GM18951 (cell line): ENCODE measurements around the gene RAB11FIP4.

ENCODE experiments used
- POLR2A ChIP-seq: IDR thresholded peaks from 4 replicates; pipeline ENCODE4 v1.6.1; 2011; ENCODE audit warnings: mild to moderate bottlenecking; ENCODE audit not compliant: insufficient read length, insufficient read depth; ENCODE audit errors: extremely low read depth
- in situ Hi-C: fragments of 300-500 bp; cut with MboI; formaldehyde crosslinking; loops from one replicate; pipeline ENCODE4 v1.12.0; 2022; ENCODE audit warnings: low sequenced_read_pairs, mixed read lengths, inconsistent platforms; ENCODE audit not compliant: unreplicated experiment

RAB11FIP4 gene

DNA sequence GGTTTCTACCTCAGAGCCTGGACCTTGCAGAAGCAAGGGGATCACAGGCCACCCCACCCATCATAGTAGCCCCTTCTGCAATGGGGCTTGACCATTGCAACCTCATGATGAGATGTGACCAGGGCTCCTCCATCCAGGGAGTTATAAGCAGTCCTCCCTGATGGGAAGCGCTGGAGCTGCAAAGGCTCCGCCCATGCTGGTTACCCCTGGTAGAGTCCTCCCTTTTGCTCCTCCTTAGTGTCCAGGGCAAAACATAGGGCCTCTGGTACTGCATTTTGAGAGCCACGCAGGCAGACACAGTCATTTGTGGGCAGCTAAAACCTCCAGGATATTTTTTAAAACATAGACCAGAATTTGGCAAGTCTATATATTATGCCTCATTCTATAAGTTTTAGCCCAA, 161.1 kb downstream of the RAB11FIP4 start:
- no peak for TF ChIP-seq POLR2A

DNA sequence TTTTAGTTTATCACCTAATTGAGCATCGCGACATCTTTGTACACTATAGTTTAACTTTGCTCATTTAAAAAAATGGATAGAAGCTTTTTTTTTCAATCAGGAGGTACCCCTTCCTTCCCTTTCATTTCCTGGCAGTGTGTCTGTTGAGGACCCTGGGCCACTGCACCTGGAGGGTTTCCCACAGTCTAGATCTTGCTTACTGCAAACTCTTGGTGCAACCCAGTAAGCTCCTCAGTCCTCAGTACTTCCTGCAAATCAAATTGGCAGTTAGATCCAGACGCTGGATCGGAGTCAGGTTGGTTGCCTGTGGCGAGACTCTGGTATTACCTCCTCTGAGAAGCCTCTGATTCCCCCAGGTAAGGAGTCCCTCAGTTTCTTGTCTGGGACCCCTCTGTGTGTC, 162.0 kb downstream of the RAB11FIP4 start:
- no peak for TF ChIP-seq POLR2A
- in situ Hi-C loops = loop anchor here (10.0 kb wide), 1 partner anchor 291 kb away; no protein-coding TSS in a partner anchor

More for the DNA sequence above, 161.1 kb downstream of the RAB11FIP4 start:
- in situ Hi-C loops = loop anchor here (10.0 kb wide), 1 partner anchor 292 kb away; no protein-coding TSS in a partner anchor

DNA sequence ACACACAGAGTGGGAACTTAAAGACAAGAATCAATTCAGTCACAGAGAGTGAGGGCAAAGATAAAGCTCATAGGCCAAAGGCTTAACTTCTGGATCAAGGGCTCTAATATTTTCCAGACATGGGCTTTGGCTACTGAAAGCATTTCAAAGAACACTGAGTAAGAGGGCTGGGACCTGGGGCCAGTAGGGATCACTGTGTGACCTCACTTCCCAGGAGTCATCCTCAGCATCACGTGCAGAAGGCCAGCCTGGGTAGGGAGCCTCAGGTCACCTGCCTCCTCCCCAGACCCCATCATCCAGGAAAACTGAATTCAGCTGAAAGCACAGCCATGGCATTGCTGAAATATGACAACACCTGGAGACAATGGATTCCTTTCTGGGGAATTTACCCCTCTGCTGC, 163.5 kb downstream of the RAB11FIP4 start:
- no peak for TF ChIP-seq POLR2A
- in situ Hi-C loops = loop anchor here (10.0 kb wide), 1 partner anchor 290 kb away; no protein-coding TSS in a partner anchor

DNA sequence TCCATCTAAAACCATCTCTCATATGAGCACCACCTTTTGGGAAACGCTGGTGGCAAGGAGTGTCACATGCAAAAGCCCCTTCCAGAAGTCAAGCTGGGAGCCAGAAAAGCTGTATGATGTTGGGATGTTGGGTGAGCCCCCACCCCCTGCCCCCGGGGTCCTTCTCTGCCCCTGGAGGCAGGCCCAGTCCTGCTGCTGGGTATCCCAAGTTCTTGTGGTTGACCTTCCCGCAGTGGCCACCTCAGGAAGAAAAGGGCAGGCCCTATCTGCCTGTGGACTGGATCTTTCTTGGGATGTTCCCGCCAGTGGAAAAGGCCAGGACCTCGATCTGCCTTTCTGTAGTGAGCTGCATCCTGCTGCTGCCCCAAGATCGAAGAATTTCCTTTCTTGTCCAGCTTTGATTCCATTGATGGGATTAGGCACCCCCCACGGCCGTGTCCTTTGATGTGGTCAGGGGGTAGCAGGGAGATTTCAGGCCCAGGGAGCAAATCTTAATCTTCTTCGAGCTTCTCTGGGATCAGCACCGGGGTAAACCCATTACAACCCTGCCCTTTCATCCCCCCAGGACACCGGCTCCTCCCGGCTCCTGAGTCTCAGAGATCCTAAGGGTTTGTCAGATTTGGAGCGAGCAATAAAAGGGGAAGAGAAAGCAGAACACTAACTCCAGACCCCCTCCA, 165.6 kb downstream of the RAB11FIP4 start:
- in situ Hi-C loops = loop anchor here (10.0 kb wide), 1 partner anchor 288 kb away; no protein-coding TSS in a partner anchor
- TF ChIP-seq POLR2A = no peak

DNA sequence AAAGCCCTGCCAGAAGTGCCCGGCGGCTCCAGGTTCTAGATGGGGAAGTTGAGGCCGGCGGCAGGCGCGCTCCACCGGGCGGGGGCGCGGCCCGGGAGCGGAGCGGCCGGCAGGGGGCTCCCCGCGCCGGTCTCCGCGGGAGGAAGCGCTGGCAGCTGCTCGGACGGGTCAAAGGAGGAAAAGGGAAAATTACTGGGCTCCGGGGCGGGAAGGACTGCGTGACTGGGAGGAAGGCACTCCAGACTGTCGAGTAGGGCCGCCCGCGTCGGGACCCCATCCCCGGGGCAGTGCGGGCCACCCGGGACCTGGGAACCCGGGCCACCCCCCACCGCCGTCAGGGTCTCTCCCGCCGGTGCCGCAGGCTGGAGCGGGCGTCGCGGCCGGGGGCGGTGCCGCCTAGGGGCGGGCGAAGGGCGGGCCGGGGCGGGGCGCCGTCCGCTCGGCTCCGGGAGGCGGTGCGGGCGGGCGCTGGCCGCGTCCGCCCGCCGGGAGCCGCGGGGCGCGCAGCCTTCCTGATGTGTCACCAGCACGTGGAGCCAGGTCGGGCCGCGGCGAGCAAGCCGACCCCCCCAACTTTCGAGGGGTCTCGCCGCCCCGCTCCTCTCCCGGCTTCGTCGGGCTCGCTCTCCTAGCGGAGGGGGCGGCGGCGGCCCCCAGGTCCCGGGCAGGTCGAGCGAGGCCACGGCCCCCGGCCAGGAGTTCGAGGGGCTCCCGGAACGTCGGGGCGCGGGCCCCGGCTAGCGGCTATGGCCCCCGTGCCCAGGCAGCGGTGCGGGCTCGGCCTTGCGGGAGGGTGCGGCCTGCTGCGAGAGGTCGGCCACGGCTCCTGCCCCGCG, 167.5 kb downstream of the RAB11FIP4 start:
- in situ Hi-C loops = loop anchor here (10.0 kb wide), 1 partner anchor 286 kb away; no protein-coding TSS in a partner anchor
- TF ChIP-seq POLR2A = no peak

DNA sequence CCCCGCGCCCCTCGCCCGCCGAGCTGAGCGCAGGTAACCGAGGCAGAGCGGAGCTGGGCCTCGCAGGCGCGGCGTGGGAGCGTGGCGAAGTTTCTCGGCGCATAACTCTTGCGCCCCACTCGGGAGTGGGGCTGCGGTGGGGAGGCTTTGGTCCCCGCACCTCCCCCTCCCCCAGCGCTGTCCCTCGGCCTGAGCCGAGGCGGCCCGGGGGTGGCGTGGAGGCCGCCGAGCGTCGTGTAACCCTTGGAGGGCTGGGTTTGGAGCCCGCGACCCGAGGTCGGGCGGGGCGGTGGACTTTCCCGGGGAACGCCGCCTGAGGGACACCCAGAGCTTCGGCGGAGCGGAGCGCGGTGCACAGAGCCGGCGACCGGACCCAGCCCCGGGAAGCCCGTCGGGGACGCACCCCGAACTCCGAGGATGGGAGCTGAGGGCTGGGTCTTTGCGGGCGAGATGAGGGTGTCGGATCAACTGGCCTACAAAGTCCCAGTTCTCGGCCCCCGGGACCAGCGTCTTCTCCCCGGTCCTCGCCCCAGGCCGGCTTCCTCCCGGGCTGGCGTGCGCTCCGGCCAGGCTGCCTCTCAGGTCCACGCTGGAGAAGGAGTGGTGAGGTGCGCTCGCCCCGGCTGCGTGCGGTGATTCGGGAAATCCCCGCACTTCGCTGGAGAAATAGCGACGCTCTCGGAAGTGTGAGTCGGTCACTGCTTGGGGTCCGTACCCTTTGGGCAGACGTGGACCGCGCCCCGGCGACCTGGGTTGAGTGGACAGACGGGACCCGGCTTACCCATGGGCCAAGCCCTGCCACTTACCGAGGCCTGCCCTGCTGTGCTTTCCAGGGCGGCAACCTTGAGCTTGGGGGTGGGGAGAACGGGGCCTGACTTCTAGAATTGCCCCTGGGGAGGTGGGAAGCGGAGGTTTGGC, 168.4 kb downstream of the RAB11FIP4 start:
- no peak for TF ChIP-seq POLR2A
- in situ Hi-C loops = loop anchor here (10.0 kb wide), 1 partner anchor 285 kb away; no protein-coding TSS in a partner anchor

DNA sequence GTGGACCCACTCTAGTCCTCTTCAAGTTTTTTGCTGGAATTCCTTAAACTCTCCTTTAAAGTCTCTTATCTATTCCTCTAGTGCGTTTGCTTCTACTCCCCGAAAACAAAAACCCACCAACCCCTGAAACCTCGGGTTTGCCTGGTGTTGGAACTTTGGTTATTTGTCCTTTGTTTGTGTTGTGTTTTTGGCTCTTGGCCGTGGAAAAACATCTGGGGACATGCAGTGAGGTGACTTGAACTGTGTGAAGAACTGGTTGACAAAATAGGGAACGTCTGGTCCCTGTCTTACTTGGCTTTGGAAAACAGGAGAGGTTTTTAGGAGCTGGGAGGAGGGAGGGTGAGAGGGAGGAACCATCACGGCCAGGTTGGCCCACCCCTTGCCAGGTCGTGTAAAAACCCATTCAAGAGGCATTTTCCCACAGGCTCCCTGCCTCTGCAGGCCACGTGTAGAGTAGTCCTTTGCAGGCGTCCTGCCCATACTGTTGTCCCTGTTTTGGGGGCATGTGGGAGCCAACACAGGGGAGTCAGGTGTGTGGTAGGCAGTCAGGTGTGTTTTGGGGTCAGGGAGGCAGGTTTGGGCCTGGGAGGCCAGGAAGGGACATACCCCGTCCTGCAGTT, 169.3 kb downstream of the RAB11FIP4 start:
- no peak for TF ChIP-seq POLR2A
- in situ Hi-C loops = no loop called here

DNA sequence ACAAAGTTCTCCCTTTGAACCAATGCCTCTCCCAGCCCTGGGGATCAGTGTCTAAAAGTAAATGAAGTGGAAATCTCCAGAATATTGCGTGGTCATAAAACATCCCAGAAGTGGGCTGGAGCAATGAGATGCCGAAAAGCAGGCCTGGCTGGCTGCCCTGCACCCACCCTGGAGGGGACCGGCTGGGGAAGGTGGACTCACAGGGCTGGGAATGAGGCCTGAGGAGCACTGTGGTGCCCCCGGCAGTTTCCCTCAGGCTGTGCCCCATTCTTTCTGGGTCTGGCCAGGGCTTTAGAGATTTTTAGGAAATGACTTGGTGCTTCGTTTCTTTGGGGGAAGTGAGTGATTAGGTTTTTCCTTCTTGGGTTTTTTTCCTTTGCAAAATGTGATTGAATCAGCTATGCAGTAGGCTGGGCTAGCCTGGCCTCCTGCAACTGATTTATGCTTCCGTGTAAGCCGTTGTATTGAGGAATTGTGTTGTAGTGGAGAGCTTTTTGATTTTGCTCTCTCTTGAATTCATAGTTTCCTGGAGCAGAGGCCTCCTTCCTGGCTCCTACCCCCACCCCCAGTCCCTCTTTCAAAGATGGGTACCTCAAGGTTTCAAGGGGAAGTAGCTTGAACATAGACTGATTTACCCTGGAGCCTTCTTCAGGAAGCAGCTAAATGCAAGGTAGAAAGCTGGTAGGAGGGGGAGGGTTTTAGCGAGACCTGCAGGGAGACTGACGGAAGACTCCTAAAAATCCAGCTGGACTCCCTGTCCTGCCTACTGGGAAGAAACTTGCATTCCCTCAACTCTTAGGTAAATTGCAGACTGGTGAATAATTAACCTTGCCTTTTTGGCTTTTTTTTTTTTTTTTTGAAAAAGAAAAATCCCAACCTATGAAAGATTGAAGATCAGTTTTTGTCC, 170.2 kb downstream of the RAB11FIP4 start:
- in situ Hi-C loops = no loop called here
- no peak for TF ChIP-seq POLR2A

DNA sequence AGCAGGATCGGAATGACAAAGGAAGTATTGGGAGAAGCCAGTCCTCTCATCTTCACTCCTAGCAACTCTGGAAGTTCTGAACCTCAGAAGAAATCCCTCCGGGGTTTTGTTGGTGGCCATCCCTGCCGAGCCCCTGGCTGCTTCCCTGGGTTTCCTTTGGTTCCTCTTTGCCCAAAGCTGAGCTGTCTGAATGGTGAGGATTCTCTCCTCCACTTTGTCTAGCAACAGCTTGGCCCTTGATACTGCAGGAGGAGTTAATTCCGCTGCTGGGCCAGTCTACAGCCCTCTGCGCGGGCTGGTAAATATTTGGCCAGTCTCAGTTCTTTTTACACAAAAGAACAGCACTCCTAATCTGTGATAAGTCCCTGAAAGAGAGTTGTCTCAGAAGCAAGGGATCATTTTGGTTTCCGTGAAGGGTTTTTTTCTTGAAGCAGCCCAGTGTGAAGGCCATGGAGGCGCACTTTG, 170.9 kb downstream of the RAB11FIP4 start:
- no peak for TF ChIP-seq POLR2A
- in situ Hi-C loops = no loop called here

DNA sequence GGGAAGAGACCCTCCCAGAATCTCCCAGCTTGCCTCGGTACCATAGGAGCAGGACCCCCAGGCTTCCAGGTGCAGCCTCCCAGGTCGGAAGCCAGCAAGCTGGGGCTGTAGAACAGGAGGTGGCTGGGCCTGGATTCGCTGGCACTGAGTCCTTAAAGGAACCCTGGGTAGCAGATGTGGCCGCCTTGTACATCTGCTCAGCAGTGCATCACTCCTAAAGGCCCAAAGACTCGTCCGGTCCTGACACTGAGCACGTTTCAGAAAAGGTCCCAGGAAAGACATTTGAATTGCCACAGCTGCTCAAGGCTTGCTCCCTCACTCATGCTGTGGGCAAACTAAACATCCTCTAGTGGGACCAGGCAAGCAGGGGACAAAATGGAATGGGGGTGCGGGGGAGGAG, 172.8 kb downstream of the RAB11FIP4 start:
- in situ Hi-C loops = no loop called here
- TF ChIP-seq POLR2A = no peak

DNA sequence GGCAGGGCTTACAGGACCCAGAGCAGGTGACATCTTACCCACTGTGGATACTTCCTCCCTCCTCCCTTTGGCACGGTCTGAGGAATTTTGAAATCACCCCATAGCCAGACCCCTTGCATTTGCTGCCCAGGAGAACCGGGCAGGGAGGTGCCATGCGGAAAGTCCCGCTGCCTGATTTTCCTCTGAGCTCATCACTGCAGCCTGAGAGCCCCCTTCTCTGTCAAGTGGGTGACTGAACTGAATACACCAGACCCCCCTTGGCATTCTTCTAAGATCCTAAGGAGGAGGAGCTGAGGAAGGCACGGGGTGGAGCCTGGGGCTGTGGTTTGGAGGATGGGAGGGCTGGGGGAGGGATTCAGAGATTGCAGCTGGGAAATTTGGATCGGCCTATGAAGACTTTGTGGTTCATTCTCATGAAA, 173.4 kb downstream of the RAB11FIP4 start:
- in situ Hi-C loops = no loop called here
- TF ChIP-seq POLR2A = no peak
